WTC11 (cell line): Measurements from ENCODE around the gene COL25A1. TPM values are rescaled to one million over a fixed set of nuclear protein-coding genes. Genes with fewer than 3 reads are reported as not detected.

Source experiments
- ATAC-seq: fragments of 200-7000 bp; cut with Tn5 transposase; 2 replicates; pipeline ENCODE4 v1.10.0; 2021; ENCODE audit warnings: mild to moderate bottlenecking, moderate library complexity
- CTCF ChIA-PET: fragments of 300-600 bp; sonication (Branson Sonifier 250); formaldehyde crosslinking; loops from one replicate; lab custom pipeline; 2021; ENCODE audit warnings: antibody characterized with exemption; lab: Charles Lee
- POLR2A ChIA-PET: fragments of 350-600 bp; sonication (Branson Sonifier 250); formaldehyde crosslinking; loops from one replicate; lab custom pipeline; 2021; ENCODE audit warnings: antibody characterized with exemption; lab: Charles Lee
- DNase-seq: peaks from one replicate; pipeline ENCODE4 v3.0.0; 2021; ENCODE audit warnings: low spot score
- H3K27ac Mint-ChIP-seq: 2 replicates; pipeline ENCODE4 v1.8.0; 2021; ENCODE audit warnings: mixed read lengths
- H3K27me3 Mint-ChIP-seq: 2 replicates; pipeline ENCODE4 v1.8.0; 2021; ENCODE audit warnings: low read depth, mild to moderate bottlenecking, moderate library complexity, mixed read lengths
- H3K36me3 Mint-ChIP-seq: 2 replicates; pipeline ENCODE4 v1.8.0; 2021; ENCODE audit warnings: mixed read lengths
- H3K4me1 Mint-ChIP-seq: 2 replicates; pipeline ENCODE4 v1.8.0; 2022; ENCODE audit warnings: mixed read lengths
- H3K4me3 Mint-ChIP-seq: 2 replicates; pipeline ENCODE4 v1.8.0; 2021; ENCODE audit warnings: mild to moderate bottlenecking, moderate library complexity, mixed read lengths
- H3K9me3 Mint-ChIP-seq: 2 replicates; pipeline ENCODE4 v1.8.0; 2021; ENCODE audit warnings: mixed read lengths
- CREB1 ChIP-seq: sonication (generic); formaldehyde crosslinking; IDR thresholded peaks from 2 replicates; pipeline ENCODE4 v1.8.0; 2023; ENCODE audit warnings: mild to moderate bottlenecking, missing genetic modification reagents
- ELF4 ChIP-seq: sonication (generic); formaldehyde crosslinking; IDR thresholded peaks from 2 replicates; pipeline ENCODE4 v1.8.1; 2022; ENCODE audit warnings: low read depth, mild to moderate bottlenecking, moderate library complexity, missing genetic modification reagents
- FOXP4 ChIP-seq: sonication (generic); formaldehyde crosslinking; IDR thresholded peaks from 2 replicates; pipeline ENCODE4 v1.8.0; 2022; ENCODE audit warnings: mild to moderate bottlenecking, missing genetic modification reagents
- JUN ChIP-seq: sonication (generic); formaldehyde crosslinking; IDR thresholded peaks from 2 replicates; pipeline ENCODE4 v1.8.0; 2023; ENCODE audit warnings: mild to moderate bottlenecking, missing genetic modification reagents
- MLX ChIP-seq: sonication (generic); formaldehyde crosslinking; IDR thresholded peaks from 2 replicates; pipeline ENCODE4 v1.8.1; 2023; ENCODE audit warnings: mild to moderate bottlenecking, missing genetic modification reagents, moderate library complexity
- MYBL2 ChIP-seq: sonication (generic); formaldehyde crosslinking; IDR thresholded peaks from 2 replicates; pipeline ENCODE4 v1.8.1; 2023; ENCODE audit warnings: mild to moderate bottlenecking, moderate library complexity, missing genetic modification reagents
- NR3C1 ChIP-seq: sonication (generic); formaldehyde crosslinking; conservative IDR thresholded peaks from 2 replicates; pipeline ENCODE4 v1.8.1; 2023; ENCODE audit warnings: low read depth, mild to moderate bottlenecking, missing genetic modification reagents
- RORB ChIP-seq: fragments of 250-450 bp; sonication (Bioruptor Pico); IDR thresholded peaks from 2 replicates; pipeline ENCODE4 v1.9.0; 2021; ENCODE audit warnings: mild to moderate bottlenecking
- STAT6 ChIP-seq: sonication (generic); formaldehyde crosslinking; conservative IDR thresholded peaks from 2 replicates; pipeline ENCODE4 v1.8.1; 2023; ENCODE audit warnings: mild to moderate bottlenecking, low read depth, missing genetic modification reagents, moderate library complexity
- TEAD1 ChIP-seq: sonication (generic); formaldehyde crosslinking; IDR thresholded peaks from 2 replicates; pipeline ENCODE4 v1.8.0; 2022; ENCODE audit warnings: mild to moderate bottlenecking, missing genetic modification reagents
- ZBTB43 ChIP-seq: sonication (generic); formaldehyde crosslinking; IDR thresholded peaks from 2 replicates; pipeline ENCODE4 v1.8.1; 2023; ENCODE audit warnings: mild to moderate bottlenecking, missing genetic modification reagents
- ZNF138 ChIP-seq: sonication (generic); formaldehyde crosslinking; conservative IDR thresholded peaks from 2 replicates; pipeline ENCODE4 v1.8.1; 2022; ENCODE audit warnings: mild to moderate bottlenecking, moderate library complexity, missing genetic modification reagents
- ZNF219 ChIP-seq: sonication (generic); formaldehyde crosslinking; IDR thresholded peaks from 2 replicates; pipeline ENCODE4 v1.8.0; 2023; ENCODE audit warnings: missing genetic modification reagents, mild to moderate bottlenecking, borderline replicate concordance
- ZNF263 ChIP-seq: sonication (generic); formaldehyde crosslinking; IDR thresholded peaks from 2 replicates; pipeline ENCODE4 v1.8.1; 2022; ENCODE audit warnings: low read depth, mild to moderate bottlenecking, moderate library complexity, missing genetic modification reagents
- ZNF317 ChIP-seq: sonication (generic); formaldehyde crosslinking; IDR thresholded peaks from 2 replicates; pipeline ENCODE4 v1.8.1; 2023; ENCODE audit warnings: low read depth, mild to moderate bottlenecking, moderate library complexity, missing genetic modification reagents, borderline replicate concordance
- ZNF396 ChIP-seq: fragments of 250-450 bp; sonication (Bioruptor Pico); IDR thresholded peaks from 2 replicates; pipeline ENCODE4 v1.8.0; 2021; ENCODE audit warnings: mild to moderate bottlenecking, moderate library complexity, borderline replicate concordance
- ZNF416 ChIP-seq: fragments of 250-450 bp; sonication (Bioruptor Pico); IDR thresholded peaks from 2 replicates; pipeline ENCODE4 v1.9.0; 2021; ENCODE audit warnings: mild to moderate bottlenecking, inconsistent platforms
- total RNA-seq: library from RNA; stranded (reverse); gene quantifications from 3 replicates; pipeline ENCODE4 v1.2.3, GENCODE V29; 2021
- TF ChIP-seq, protein P1 (sequence below): sonication (generic); formaldehyde crosslinking; IDR thresholded peaks from 2 replicates; pipeline ENCODE4 v1.8.1; 2023; ENCODE audit warnings: mild to moderate bottlenecking, moderate library complexity, missing genetic modification reagents
- TF ChIP-seq, protein P2 (sequence below): sonication (generic); formaldehyde crosslinking; IDR thresholded peaks from 2 replicates; pipeline ENCODE4 v1.8.1; 2022; ENCODE audit warnings: mild to moderate bottlenecking, moderate library complexity, missing genetic modification reagents
- TF ChIP-seq, protein P3 (sequence below): fragments of 200-600 bp; IDR thresholded peaks from 2 replicates; pipeline ENCODE4 v1.8.0; 2022; ENCODE audit warnings: antibody characterized with exemption

Gene COL25A1
- total RNA-seq, 1 experiment from 2014 or later, result 6.6 TPM

DNA sequence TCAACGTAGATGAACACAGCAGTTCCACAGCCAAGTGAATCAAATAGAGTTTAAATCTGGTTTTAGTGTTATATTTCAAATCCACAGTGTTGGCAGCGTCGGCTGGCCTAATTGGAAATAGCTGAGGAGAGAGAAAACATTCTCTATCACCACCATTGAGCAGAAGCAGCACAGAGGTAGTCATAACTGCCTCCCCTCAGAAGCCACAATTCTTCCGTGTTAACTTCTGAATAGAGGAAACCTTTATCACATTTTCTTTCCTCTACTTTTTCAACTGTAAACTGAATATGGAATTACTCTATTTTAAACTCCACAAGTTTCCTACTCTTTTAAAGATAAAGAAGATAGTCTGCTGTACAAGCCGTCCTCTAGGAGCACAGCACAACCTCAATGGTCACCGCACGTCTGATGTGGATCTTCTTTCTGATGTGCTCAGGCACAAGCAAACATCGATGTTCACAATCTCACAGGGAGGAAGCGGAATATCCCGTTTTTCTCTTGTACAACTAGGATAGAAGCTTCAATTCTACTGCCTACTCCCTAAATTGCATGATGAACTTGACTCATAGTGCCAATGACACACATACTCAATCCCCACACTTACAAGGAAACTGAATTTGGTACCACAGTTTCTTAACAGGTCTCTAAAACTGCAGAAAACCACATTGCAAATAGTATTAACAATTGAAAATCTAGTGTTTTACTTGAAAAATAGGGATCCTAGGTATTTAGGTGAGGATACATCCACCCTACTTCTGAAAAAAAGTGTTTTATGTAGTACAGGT lies 321.8 kb downstream of the COL25A1 start:
- CTCF ChIA-PET, result no interaction called here
- DNase-seq, result no peak
- H3K36me3 Mint-ChIP-seq, result no peaks in the 10 kb centered on the region
- no peak overlapping the region for H3K27ac Mint-ChIP-seq
- H3K9me3 Mint-ChIP-seq, result no peaks in the 10 kb centered on the region
- no peaks in the 10 kb centered on the region for H3K27me3 Mint-ChIP-seq
- no peak overlapping the region for H3K4me3 Mint-ChIP-seq
- POLR2A ChIA-PET, result no interaction called here
- H3K4me1 Mint-ChIP-seq, result peaks cover 11% of the 10 kb centered on the region
- no peak for TF ChIP-seq MYBL2 (CRISPR knock-in tag)
- no peak for TF ChIP-seq ZNF396
- TF ChIP-seq RORB (CRISPR knock-in tag), result no peak
- TF ChIP-seq, protein P1, sequence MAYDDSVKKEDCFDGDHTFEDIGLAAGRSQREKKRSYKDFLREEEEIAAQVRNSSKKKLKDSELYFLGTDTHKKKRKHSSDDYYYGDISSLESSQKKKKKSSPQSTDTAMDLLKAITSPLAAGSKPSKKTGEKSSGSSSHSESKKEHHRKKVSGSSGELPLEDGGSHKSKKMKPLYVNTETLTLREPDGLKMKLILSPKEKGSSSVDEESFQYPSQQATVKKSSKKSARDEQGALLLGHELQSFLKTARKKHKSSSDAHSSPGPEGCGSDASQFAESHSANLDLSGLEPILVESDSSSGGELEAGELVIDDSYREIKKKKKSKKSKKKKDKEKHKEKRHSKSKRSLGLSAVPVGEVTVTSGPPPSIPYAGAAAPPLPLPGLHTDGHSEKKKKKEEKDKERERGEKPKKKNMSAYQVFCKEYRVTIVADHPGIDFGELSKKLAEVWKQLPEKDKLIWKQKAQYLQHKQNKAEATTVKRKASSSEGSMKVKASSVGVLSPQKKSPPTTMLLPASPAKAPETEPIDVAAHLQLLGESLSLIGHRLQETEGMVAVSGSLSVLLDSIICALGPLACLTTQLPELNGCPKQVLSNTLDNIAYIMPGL (CRISPR knock-in tag), result no peak
- TF ChIP-seq ZNF138, result no peak
- TF ChIP-seq ZNF416, result no peak
- ATAC-seq, result no peak

GRCh38 chr4:108979759-108980158 lies 322.7 kb downstream of the COL25A1 start:
- DNase-seq (no peak), ATAC-seq (no peak)
- H3K27me3 Mint-ChIP-seq, result no peaks in the 10 kb centered on the region
- H3K36me3 Mint-ChIP-seq, result no peaks in the 10 kb centered on the region
- H3K9me3 Mint-ChIP-seq, result no peaks in the 10 kb centered on the region
- H3K4me3 Mint-ChIP-seq, result no peak overlapping the region
- TF ChIP-seq CREB1 (no peak), MLX (no peak), ZNF219 (no peak), NR3C1 (CRISPR knock-in tag) (no peak), ZNF263 (CRISPR knock-in tag) (no peak), JUN (no peak), ZBTB43 (CRISPR knock-in tag) (no peak), TEAD1 (CRISPR knock-in tag) (no peak), STAT6 (CRISPR knock-in tag) (no peak), ZNF317 (no peak), FOXP4 (CRISPR knock-in tag) (no peak), ELF4 (CRISPR knock-in tag) (no peak)
- TF ChIP-seq, protein P2, sequence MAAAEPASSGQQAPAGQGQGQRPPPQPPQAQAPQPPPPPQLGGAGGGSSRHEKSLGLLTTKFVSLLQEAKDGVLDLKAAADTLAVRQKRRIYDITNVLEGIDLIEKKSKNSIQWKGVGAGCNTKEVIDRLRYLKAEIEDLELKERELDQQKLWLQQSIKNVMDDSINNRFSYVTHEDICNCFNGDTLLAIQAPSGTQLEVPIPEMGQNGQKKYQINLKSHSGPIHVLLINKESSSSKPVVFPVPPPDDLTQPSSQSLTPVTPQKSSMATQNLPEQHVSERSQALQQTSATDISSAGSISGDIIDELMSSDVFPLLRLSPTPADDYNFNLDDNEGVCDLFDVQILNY (CRISPR knock-in tag), result no peak
- TF ChIP-seq, protein P3, sequence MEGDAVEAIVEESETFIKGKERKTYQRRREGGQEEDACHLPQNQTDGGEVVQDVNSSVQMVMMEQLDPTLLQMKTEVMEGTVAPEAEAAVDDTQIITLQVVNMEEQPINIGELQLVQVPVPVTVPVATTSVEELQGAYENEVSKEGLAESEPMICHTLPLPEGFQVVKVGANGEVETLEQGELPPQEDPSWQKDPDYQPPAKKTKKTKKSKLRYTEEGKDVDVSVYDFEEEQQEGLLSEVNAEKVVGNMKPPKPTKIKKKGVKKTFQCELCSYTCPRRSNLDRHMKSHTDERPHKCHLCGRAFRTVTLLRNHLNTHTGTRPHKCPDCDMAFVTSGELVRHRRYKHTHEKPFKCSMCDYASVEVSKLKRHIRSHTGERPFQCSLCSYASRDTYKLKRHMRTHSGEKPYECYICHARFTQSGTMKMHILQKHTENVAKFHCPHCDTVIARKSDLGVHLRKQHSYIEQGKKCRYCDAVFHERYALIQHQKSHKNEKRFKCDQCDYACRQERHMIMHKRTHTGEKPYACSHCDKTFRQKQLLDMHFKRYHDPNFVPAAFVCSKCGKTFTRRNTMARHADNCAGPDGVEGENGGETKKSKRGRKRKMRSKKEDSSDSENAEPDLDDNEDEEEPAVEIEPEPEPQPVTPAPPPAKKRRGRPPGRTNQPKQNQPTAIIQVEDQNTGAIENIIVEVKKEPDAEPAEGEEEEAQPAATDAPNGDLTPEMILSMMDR, result no peak
- TF ChIP-seq, all 79 proteins: peak for 0
- peaks cover 11% of the 10 kb centered on the region for H3K4me1 Mint-ChIP-seq
- ChIA-PET POLR2A (no interaction called here), CTCF (no interaction called here)
- peak overlapping the region; percentile 63; the same call in 1 of the 2 replicates for H3K27ac Mint-ChIP-seq
